NCI-H1417 (cell line): ENCODE measurements around the gene ELMO1.

ENCODE experiments used
- DNase-seq, 3 experiments: peaks; one replicate each; lab custom pipeline; 2025; lab: John Stamatoyannopoulos, UW

Gene ELMO1

GRCh38 chr7:37097276-37097675, 351.4 kb downstream of the ELMO1 start:
- DNase-seq, result no peak

- no peak for DNase-seq
Observed at GRCh38 chr7:37096341-37096740, 352.3 kb downstream of the ELMO1 start.

- DNase-seq, result peak in 2 of 3 experiments; percentile 45 to 59
Observed at GRCh38 chr7:37095122-37095521, 353.5 kb downstream of the ELMO1 start.

- DNase-seq, result no peak
Observed at GRCh38 chr7:37093257-37093656, 355.4 kb downstream of the ELMO1 start.

GRCh38 chr7:37092548-37092947, 356.1 kb downstream of the ELMO1 start:
- DNase-seq, result no peak

GRCh38 chr7:37089972-37090371, 358.7 kb downstream of the ELMO1 start:
- no peak for DNase-seq

- DNase-seq, result no peak
Observed at GRCh38 chr7:37085600-37085999, 363.1 kb downstream of the ELMO1 start.

DNA sequence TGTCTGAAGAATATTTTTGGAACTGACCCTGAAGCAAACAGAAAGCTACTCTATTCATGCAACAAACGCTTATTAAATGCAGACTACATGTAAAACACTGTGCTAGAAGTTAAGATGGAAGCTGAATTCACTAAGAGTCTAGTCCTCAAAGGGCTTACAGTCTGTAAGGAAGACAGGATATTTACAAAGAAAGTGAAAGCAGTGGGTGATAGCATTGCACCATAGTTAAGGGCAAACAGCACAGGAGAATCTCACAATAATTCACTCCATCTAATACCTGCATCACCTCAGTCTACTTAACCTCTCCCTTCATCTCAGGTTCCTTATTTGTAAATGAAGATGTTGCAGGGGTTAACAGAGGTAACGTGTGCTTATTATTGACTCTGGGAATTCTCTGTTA, 364.4 kb downstream of the ELMO1 start:
- no peak for DNase-seq

GRCh38 chr7:37083311-37084096, 365.2 kb downstream of the ELMO1 start:
- DNase-seq, result no peak

- peak; percentile 31 to 80 (median 38) for DNase-seq
Observed at GRCh38 chr7:37081436-37081835, 367.2 kb downstream of the ELMO1 start.

- no peak for DNase-seq
Observed at GRCh38 chr7:37079420-37079819, 369.2 kb downstream of the ELMO1 start.

DNA sequence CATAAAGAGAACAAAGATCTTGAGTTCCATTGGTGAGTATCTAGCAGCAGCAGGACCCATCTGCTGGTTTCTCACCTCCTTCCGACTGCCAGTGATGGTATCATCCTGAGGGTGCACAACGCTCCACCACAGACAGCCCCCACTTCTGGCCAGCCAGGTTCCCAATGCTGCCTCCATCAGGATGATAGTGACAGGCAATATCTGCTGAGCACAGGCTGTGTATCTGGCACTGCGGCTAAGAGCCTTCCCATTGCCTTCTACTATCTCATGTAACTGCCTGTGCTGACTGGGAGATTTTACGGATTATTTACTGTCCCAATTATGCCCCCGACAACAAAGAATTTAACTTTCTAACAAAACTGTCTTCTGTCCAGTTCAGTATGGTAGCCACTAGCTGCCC, 372.0 kb downstream of the ELMO1 start:
- DNase-seq, result no peak

GRCh38 chr7:37074370-37074769, 374.3 kb downstream of the ELMO1 start:
- DNase-seq, result no peak

DNA sequence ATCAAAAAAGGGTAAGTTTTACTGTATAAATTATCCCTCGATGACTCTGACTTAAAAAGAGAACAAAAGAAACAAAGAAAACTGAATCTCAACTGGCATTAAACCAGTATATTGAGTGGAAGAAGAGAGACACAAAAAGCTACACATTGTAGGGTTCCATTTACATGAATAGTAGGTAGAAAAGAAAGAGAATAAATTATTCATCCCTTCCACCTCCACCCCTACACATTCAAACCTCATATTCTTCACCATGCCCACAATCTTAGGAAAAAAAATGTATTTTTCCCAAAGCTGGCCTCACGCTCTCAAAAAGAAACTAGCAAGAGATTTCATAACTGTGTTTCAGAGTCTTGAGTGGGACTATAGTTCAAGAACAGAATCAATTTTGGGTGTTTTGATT, 377.5 kb downstream of the ELMO1 start:
- DNase-seq, result no peak

GRCh38 chr7:37070471-37070870, 378.2 kb downstream of the ELMO1 start:
- no peak for DNase-seq

DNA sequence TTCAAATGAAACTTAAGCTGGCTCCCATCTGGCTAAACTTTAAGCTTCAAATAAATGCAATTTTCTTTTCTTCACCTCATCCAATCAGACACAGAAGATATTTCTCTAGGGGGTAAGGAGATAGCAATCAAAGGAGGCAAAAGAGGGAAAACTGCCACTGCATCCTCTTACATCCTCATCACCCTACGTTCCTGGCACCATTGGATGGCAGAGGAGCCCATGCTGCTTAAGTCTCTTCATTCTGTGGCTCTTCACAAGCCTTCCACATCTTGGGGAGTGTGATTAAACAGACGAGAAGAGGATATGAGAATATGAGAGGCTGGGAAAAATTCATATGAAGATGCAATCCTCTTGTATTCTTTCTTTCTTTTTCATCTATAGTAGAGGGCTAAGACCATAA, 378.6 kb downstream of the ELMO1 start:
- DNase-seq, result no peak

GRCh38 chr7:37069336-37069735, 379.3 kb downstream of the ELMO1 start:
- no peak for DNase-seq

DNA sequence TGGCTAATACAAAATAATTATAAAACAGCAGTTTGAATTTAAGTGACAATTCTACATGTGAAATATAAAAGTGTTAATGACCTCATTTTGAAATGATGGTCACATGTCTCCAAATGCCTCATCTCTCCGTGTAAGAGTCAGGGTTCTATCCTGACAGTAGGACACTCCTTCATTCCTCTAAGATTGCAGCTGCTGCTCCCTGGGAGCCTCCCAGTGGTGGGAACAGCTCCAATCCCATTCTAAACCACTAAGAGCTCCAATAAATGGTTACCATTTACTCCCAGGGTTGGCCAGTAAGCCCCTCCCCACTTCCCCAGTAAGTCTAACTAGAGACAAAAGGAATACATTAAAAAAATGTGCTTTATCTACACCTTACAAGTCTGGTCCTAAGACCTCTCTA, 379.8 kb downstream of the ELMO1 start:
- DNase-seq, result no peak

DNA sequence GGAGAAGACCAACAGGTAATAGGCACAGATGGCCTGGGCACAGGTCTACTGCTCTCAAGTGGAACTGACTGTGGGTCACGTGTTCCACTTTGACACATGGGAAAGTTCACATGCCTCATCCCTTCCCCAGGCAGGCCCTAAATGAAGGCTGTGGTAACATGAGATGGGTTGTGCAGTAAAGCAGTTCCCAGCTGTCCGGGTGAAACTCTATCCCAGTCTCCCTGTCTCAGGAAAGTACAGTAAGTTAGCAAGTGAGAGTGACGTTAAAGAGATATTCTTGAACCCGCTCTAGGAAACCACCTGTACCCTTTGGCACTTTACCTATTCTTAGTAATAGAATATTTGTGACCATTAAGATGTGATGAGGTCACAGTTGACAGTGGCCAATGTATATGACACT, 380.6 kb downstream of the ELMO1 start:
- peak in 1 of 3 experiments; percentile 78 for DNase-seq

DNA sequence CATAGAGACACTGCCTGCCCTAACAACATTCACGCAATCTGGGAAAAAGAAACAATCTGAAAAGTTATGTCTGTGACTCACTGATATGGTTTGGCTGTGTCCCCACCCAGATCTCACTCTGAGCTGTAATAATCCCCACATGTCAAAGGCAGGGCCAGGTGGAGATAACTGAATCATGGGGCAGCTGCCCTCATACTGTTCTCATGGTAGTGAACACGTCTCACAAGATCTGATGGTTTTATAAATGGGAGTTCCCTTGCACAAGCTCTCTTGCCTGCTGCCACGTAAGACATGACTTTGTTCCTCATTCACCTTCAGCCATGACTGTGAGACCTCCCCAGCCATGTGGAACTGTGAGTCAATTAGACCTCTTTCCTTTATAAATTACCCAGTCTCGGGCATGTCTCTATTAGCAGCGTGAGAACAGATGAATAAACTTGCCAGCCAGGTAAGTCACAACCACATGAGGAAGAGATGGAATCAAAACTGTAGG, 382.8 kb downstream of the ELMO1 start:
- no peak for DNase-seq

DNA sequence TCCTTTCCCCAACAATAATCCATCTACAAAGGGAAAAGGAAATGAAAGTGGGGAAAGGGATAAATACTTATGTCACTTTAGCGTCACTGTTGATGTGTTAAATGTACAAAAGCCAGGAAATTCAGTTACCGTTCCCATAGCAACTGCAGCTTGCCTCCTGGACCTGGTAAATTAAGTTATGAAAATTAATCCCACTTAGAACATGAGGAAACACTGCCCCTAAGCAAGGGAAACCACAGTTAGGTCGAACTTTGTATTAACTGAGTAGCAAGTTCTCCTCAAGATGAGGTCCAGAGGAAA, 386.2 kb downstream of the ELMO1 start:
- DNase-seq, result no peak

GRCh38 chr7:37061849-37062559, 386.7 kb downstream of the ELMO1 start:
- no peak for DNase-seq

GRCh38 chr7:37056234-37056912, 392.3 kb downstream of the ELMO1 start:
- no peak for DNase-seq
